HepG2 (cell line): ENCODE data around the gene RUNX3. TPM values are rescaled to one million over a fixed set of nuclear protein-coding genes. Genes with fewer than 3 reads are reported as not detected.
A peak's percentile ranks its signal among the peaks of the same experiment; 100 is the strongest.

Experiments used
- ATAC-seq: fragments of 200-7000 bp; cut with Tn5 transposase; 3 replicates; pipeline ENCODE4 v1.9.1; 2020; ENCODE audit warnings: mild to moderate bottlenecking, moderate library complexity
- BruUV-seq: library from RNA; stranded (reverse); fragments of 400-500 nt; replicated peaks from 2 replicates; lab custom pipeline; 2021; lab: Mats Ljungman, UMichigan
- CTCF ChIA-PET: fragments of 300-600 bp; formaldehyde crosslinking; extraction: SDS; loops from one replicate; lab custom pipeline; 2021; ENCODE audit warnings: low total read pairs, inconsistent platforms, low intra/inter-chr PET ratio; lab: Yijun Ruan, JAX
- POLR2A ChIA-PET: fragments of 350-600 bp; sonication (Branson Sonifier 250); formaldehyde crosslinking; loops from one replicate; lab custom pipeline; 2020; ENCODE audit warnings: antibody characterized with exemption, inconsistent platforms; lab: Yijun Ruan, JAX
- DNase-seq: peaks from one replicate; pipeline ENCODE4 v3.0.0-alpha.2; 2015; ENCODE audit warnings: low spot score
- FAIRE-seq: peaks from 3 replicates; lab custom pipeline; 2011; peaks lifted over from hg19 to GRCh38; lab: Jason Lieb, UNC
- H2AFZ ChIP-seq: one replicate; pipeline ENCODE4 v1.6.1; 2011; ENCODE audit warnings: low read length, inconsistent platforms
- H3K27ac ChIP-seq: fragments of 300-600 bp; 3 replicates; pipeline ENCODE4 v1.8.0; 2011; ENCODE audit warnings: mixed run types, mild to moderate bottlenecking, mixed read lengths, low read length, inconsistent platforms; ENCODE audit not compliant: insufficient read depth; ENCODE audit errors: extremely low read length
- H3K27me3 ChIP-seq, 2 experiments: fragments of 200-600 bp in 1 of 2; 2 replicates in 1 of 2; 3 replicates in 1 of 2; pipeline versions ENCODE4 v1.6.0 to v1.8.0; 2011; ENCODE audit warnings: low read length in 2 of 2, mild to moderate bottlenecking in 2 of 2, moderate library complexity in 2 of 2, inconsistent platforms in 1 of 2; ENCODE audit not compliant: insufficient read depth in 2 of 2, control insufficient read depth in 1 of 2
- H3K36me3 ChIP-seq, 2 experiments: fragments of 200-600 bp in 1 of 2; replicated peaks in 1 of 2; 2 replicates in 1 of 2; 3 replicates in 1 of 2; pipeline versions ENCODE4 v1.5.1 to v1.8.0; 2011; ENCODE audit warnings: low read length in 2 of 2, inconsistent platforms in 1 of 2; ENCODE audit not compliant: insufficient read depth in 2 of 2, control insufficient read depth in 1 of 2
- H3K4me1 ChIP-seq: 2 replicates; pipeline ENCODE4 v1.5.1; 2012; ENCODE audit warnings: low read length, inconsistent platforms; ENCODE audit not compliant: insufficient read depth
- H3K4me2 ChIP-seq: 2 replicates; pipeline ENCODE4 v1.6.0; 2011; ENCODE audit warnings: low read depth, low read length, inconsistent platforms
- H3K4me3 ChIP-seq, 3 experiments: fragments of 200-600 bp in 1 of 3; sonication (generic), shearing (Covaris generic) in 1 of 3; replicated peaks in 1 of 3; 2 replicates each; pipeline ENCODE4 v1.5.1; 2011 to 2016; ENCODE audit warnings: low read length in 3 of 3, inconsistent platforms in 2 of 3, low read depth in 2 of 3, mild to moderate bottlenecking in 2 of 3, control low read depth in 1 of 3, mixed read lengths in 1 of 3; ENCODE audit not compliant: insufficient read depth in 1 of 3
- H3K79me2 ChIP-seq: one replicate; pipeline ENCODE4 v1.6.1; 2011; ENCODE audit warnings: low read length, inconsistent platforms; ENCODE audit not compliant: insufficient read depth
- H3K9ac ChIP-seq: 2 replicates; pipeline ENCODE4 v1.6.0; 2011; ENCODE audit warnings: mild to moderate bottlenecking, low read depth, low read length, inconsistent platforms; ENCODE audit not compliant: insufficient read depth
- H3K9me3 ChIP-seq: 2 replicates; pipeline ENCODE4 v1.5.1; 2012; ENCODE audit warnings: mild to moderate bottlenecking, low read length
- H4K20me1 ChIP-seq: 2 replicates; pipeline ENCODE4 v1.6.0; 2011; ENCODE audit warnings: inconsistent platforms, mild to moderate bottlenecking, low read length, moderate library complexity; ENCODE audit not compliant: insufficient read depth
- ATF7 ChIP-seq, 2 experiments: fragments of 450-650 bp in 1 of 2; sonication (generic) in 1 of 2; formaldehyde crosslinking in 1 of 2; IDR thresholded peaks; 2 replicates each; pipeline versions ENCODE4 v1.4.0 to v1.6.1; 2016 to 2020; ENCODE audit warnings: antibody characterized with exemption in 1 of 2, mild to moderate bottlenecking in 1 of 2, missing genetic modification reagents in 1 of 2
- CBX1 ChIP-seq: IDR thresholded peaks from one replicate; pipeline ENCODE4 v1.6.1; 2016; ENCODE audit warnings: antibody characterized with exemption, low read depth
- CTCF ChIP-seq: sonication (generic); formaldehyde crosslinking; IDR thresholded peaks from 2 replicates; pipeline ENCODE4 v1.5.0; 2020; ENCODE audit warnings: mild to moderate bottlenecking, missing genetic modification reagents, moderate library complexity
- JARID2 ChIP-seq: sonication (generic); formaldehyde crosslinking; IDR thresholded peaks from 2 replicates; pipeline ENCODE4 v1.8.1; 2023; ENCODE audit warnings: missing genetic modification reagents, inconsistent platforms; ENCODE audit not compliant: insufficient replicate concordance
- LBX2 ChIP-seq: sonication (generic); formaldehyde crosslinking; IDR thresholded peaks from 2 replicates; pipeline ENCODE4 v1.5.0; 2020; ENCODE audit warnings: missing genetic modification reagents, mild to moderate bottlenecking, borderline replicate concordance
- MXD4 ChIP-seq: IDR thresholded peaks from 2 replicates; pipeline ENCODE4 v1.6.1; 2016; ENCODE audit warnings: mild to moderate bottlenecking, missing biosample characterization, missing genetic modification reagents
- NFYB ChIP-seq: sonication (generic); formaldehyde crosslinking; IDR thresholded peaks from 2 replicates; pipeline ENCODE4 v1.4.0; 2020; ENCODE audit warnings: missing genetic modification reagents
- NFYC ChIP-seq: IDR thresholded peaks from 2 replicates; pipeline ENCODE4 v1.6.1; 2016; ENCODE audit warnings: missing genetic modification reagents, missing compliant biosample characterization
- PHF21A ChIP-seq: sonication (generic); formaldehyde crosslinking; IDR thresholded peaks from 2 replicates; pipeline ENCODE4 v1.5.0; 2020; ENCODE audit warnings: mild to moderate bottlenecking, missing genetic modification reagents
- SAFB2 ChIP-seq: sonication (generic); formaldehyde crosslinking; IDR thresholded peaks from 2 replicates; pipeline ENCODE4 v1.5.1; 2020; ENCODE audit warnings: missing genetic modification reagents, low read depth, mild to moderate bottlenecking, borderline replicate concordance
- SNAI1 ChIP-seq: sonication (generic); formaldehyde crosslinking; IDR thresholded peaks from 2 replicates; pipeline ENCODE4 v1.5.0; 2020; ENCODE audit warnings: mild to moderate bottlenecking, missing genetic modification reagents, borderline replicate concordance
- SRF ChIP-seq: IDR thresholded peaks from 2 replicates; pipeline ENCODE4 v1.6.1; 2011; ENCODE audit warnings: mild to moderate bottlenecking, low read depth, low read length, moderate library complexity
- STAG1 ChIP-seq: sonication (generic); formaldehyde crosslinking; IDR thresholded peaks from 2 replicates; pipeline ENCODE4 v1.4.0; 2020; ENCODE audit warnings: missing genetic modification reagents
- ZC3H13 ChIP-seq: sonication (generic); formaldehyde crosslinking; IDR thresholded peaks from 2 replicates; pipeline ENCODE4 v1.8.1; 2023; ENCODE audit warnings: mild to moderate bottlenecking, missing genetic modification reagents, moderate library complexity
- ZMYM3 ChIP-seq: sonication (generic); formaldehyde crosslinking; IDR thresholded peaks from 2 replicates; pipeline ENCODE4 v1.5.1; 2020; ENCODE audit warnings: mild to moderate bottlenecking, missing genetic modification reagents
- ZNF256 ChIP-seq: sonication (generic); formaldehyde crosslinking; conservative IDR thresholded peaks from 2 replicates; pipeline ENCODE4 v1.4.0; 2020; ENCODE audit warnings: missing genetic modification reagents
- ZNF343 ChIP-seq: sonication (generic); formaldehyde crosslinking; IDR thresholded peaks from 2 replicates; pipeline ENCODE4 v1.4.0; 2020; ENCODE audit warnings: mild to moderate bottlenecking, missing genetic modification reagents
- ZNF569 ChIP-seq: sonication (generic); formaldehyde crosslinking; IDR thresholded peaks from 2 replicates; pipeline ENCODE4 v1.5.0; 2020; ENCODE audit warnings: mild to moderate bottlenecking, missing genetic modification reagents, moderate library complexity, borderline replicate concordance
- ZNF605 ChIP-seq: sonication (generic); formaldehyde crosslinking; IDR thresholded peaks from 2 replicates; pipeline ENCODE4 v1.8.0; 2022; ENCODE audit warnings: mild to moderate bottlenecking, missing genetic modification reagents
- ZNF768 ChIP-seq: sonication (generic); formaldehyde crosslinking; IDR thresholded peaks from 2 replicates; pipeline ENCODE4 v1.4.0; 2020; ENCODE audit warnings: missing genetic modification reagents
- WGBS: methylation state at CpG from one replicate; pipeline ENCODE4 v1.1.6; 2017; ENCODE audit warnings: low lambda C conversion rate; 5-methylcytosine and 5-hydroxymethylcytosine counted together
- in situ Hi-C: cut with HindIII; loops from 2 replicates; pipeline ENCODE4 v1.10.0; 2017; ENCODE audit warnings: low pct_unique_long_range_greater_than_20kb; ENCODE audit not compliant: extremely low pct_ligation_motif_present
- intact Hi-C: fragments of 100-400 bp; cut with micrococcal nuclease; formaldehyde crosslinking; loops from one replicate; pipeline ENCODE4 v1.10.0; 2022; ENCODE audit not compliant: unreplicated experiment
- polyA plus RNA-seq, 8 experiments: library from polyadenylated mRNA; depleted of rRNA in 3 of 8; stranded (reverse) in 7 of 8; unstranded in 1 of 8; fragments of >200 nt; fragmentation: Illumina TruSeq in 4 of 8; extraction: Trizol in 4 of 8; gene quantifications; 2 replicates each; pipeline versions ENCODE4 v1.2.1 to v1.2.3, GENCODE V29; 2011 to 2016; ENCODE audit warnings: low read depth in 4 of 8, missing spikeins in 1 of 8, mixed read lengths in 1 of 8; ENCODE audit not compliant: insufficient read depth in 1 of 8
- total RNA-seq, 5 experiments: library from RNA; depleted of rRNA; stranded (reverse); fragments of >200 nt; fragmentation: Illumina TruSeq; extraction: Trizol; gene quantifications; 2 replicates each; pipeline ENCODE4 v1.2.3, GENCODE V29; 2016; ENCODE audit warnings: low read depth in 1 of 5

RUNX3 gene
- total and polyA plus RNA-seq, 2 of the 13 experiments (the other 11 are each of a cell fraction or from before 2014, with no cell fraction given): 0.04 to 0.22 TPM

- H2AFZ ChIP-seq: no peak overlapping the region
- no peak overlapping the region for H3K4me2 ChIP-seq
- no peaks in the 10 kb centered on the region for H3K79me2 ChIP-seq
- in situ Hi-C loops: no loop called here
- H3K4me1 ChIP-seq: peaks cover 46% of the 10 kb centered on the region
- H4K20me1 ChIP-seq: no peaks in the 10 kb centered on the region
- TF ChIP-seq ZNF343 (no peak), PHF21A (CRISPR knock-in tag) (no peak), ZNF605 (no peak), NFYC (CRISPR knock-in tag) (no peak), CBX1 (no peak), SRF (no peak), ZNF768 (CRISPR knock-in tag) (peak; percentile 54; the same call in 1 of the 2 replicates), ZMYM3 (CRISPR knock-in tag) (0 out of 2 replicates have a peak, but pooled peaks have one; percentile 12), ZNF256 (CRISPR knock-in tag) (no peak), ATF7 (IDR thresholded peaks at IDR 0.05) (no peak), ATF7 (CRISPR knock-in tag; IDR thresholded peaks at IDR 0.05) (no peak), ZC3H13 (CRISPR knock-in tag) (no peak), SAFB2 (CRISPR knock-in tag) (no peak), SNAI1 (CRISPR knock-in tag) (no peak), JARID2 (no peak), ZNF569 (no peak), CTCF (CRISPR knock-in tag) (peak; percentile 26; the same call in 1 of the 2 replicates), LBX2 (no peak), STAG1 (CRISPR knock-in tag) (0 out of 2 replicates have a peak, but pooled peaks have one; percentile 12), NFYB (CRISPR knock-in tag) (no peak), MXD4 (CRISPR knock-in tag) (no peak)
- TF ChIP-seq, all 625 proteins: peak for 4
- Histone ChIP-seq H3K36me3 (no peaks in the 10 kb centered on the region), H3K9me3 (no peaks in the 10 kb centered on the region), H3K27me3 (no peaks in the 10 kb centered on the region; a peak in 1 of 5 replicates), H3K27ac (no peak overlapping the region), H3K4me3 (no peak overlapping the region), H3K9ac (no peak overlapping the region)
- BruUV-seq: no TSS peak
- POLR2A ChIA-PET: no interaction called here
- CTCF ChIA-PET: no interaction called here
- intact Hi-C loops: no loop called here
- ATAC-seq (no peak), FAIRE-seq (no peak), DNase-seq (no peak)
- WGBS: 2% methylated on average over 6 of the region's 6 CpGs
Observed at GRCh38 chr1:24857507-24858133, 72.5 kb downstream of the RUNX3 start.
